Stimulated activated CD8-positive, alpha-beta memory T cell treated with anti-CD3 and anti-CD28 coated beads, Interleukin-7, amount 100 ng/mL, for 24 hours (primary cell): ENCODE measurements around the gene CDC37.
"Not testable (repeated sequence)": the region's sequence is repeated elsewhere in the genome, so short reads cannot be mapped to it uniquely, and the experiment has no call there.

Experiments
- DNase-seq: peaks from one replicate; pipeline ENCODE4 v3.0.0-alpha.2; 2020; ENCODE audit warnings: low read depth

CDC37 gene

DNA sequence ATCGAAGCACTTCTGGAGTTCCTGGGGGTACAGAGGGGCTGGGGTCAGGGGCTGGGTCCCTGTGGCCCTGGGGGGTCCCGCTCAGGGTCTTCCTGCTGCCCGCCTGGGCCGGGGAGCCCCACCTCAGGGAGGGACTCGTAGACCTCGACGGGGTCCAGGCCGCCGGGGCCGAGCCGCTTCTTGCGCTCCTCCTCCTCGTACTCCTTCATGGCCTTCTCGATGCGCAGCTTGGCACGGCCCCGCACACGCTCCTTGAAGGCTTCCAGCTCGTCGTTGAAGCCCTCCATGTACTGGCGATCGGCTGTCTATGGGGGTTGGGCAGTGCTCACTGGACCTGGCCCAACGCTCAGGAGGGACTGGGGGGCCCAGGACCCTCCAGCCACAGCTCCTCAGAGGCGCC, 10.2 kb downstream of the CDC37 start:
- DNase-seq = no peak

DNA sequence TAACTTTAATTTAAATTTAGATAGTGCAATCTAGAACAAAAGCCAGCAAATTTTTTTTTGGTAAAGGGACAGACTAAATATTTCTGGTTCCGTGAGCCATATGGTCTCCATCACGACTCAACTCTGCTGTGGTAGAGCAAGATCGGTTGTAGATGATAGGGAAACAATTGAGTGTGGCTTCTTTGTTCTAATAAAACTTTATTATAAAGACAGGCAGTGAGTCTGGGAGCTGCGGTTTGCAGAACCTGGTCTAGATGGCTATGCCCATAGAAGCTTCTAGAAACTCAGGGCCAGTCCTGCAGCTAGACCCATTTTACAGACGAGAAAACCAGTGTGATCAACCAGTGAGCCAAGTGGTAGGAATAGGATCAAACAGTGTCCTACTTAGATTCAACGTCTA, 11.2 kb downstream of the CDC37 start:
- DNase-seq = no peak

DNA sequence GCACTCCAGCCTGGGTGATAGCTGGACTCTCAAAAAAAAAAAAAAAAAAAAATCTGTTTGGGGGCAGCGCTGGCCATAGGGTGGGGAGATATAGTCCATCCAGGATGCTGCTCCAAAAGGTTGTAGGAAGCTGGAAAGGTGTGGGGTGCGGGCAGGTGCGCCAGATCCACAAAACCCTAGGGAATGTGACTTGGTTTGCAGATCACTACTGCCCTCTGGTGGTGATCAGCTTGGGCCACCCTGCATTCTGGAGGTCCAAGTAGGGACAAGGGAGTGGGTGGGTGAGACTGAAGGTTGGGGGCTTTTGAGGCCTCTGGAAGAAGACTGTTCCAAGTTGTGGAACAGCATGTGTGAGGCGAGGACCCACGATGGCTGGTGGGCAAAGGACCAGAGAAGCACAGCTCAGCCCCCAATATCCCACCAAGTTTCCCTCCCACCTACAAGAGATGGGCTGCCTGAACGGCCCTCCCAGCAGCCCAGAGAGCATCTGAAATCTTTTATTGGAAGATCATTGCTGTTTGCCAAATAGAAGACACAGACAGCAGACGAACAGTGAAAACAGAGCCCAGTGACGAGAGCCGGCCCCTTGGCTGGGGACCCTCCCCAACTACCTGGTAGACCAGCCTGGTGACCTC, 12.6 kb downstream of the CDC37 start:
- DNase-seq = no peak

DNA sequence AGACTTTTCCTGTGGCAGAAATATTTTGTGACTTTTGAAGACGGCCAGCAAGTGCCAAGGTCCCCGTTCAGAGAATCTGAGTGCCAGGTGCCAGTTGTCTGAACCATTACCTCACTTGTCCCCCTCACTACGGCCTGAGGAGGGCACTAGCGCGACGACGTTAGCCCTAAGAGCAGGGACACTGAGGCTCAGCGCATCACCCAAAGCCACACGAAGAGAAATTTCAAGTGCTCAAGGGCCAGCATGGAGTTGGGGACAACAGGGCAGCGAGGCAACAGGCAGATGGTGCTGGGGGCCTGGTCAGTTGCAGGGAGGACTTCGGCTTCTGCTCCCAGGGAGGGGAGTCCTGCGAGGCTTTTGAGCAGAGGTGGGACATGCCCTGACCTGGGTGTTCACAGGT, 13.5 kb downstream of the CDC37 start:
- DNase-seq = no peak

DNA sequence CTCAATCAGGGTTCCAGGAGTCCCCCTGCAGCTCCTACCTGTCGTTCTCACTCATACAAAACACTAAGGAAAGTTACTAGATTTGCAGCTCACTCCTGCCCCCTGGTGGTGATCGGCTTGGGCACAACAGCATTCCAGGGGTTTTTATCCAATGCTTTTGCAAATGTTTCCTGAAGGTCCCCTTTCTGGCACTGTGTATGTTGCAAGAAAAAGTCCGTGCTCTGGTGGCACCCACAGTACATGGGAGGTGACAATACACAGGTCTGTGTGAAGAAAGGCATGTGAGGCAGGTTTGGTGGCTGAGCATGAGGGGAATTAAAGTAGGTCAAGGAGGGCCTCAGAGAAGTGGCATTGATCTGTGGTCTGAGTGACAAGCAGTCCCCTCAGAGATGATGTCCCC, 14.4 kb downstream of the CDC37 start:
- peak; percentile 76 for DNase-seq

DNA sequence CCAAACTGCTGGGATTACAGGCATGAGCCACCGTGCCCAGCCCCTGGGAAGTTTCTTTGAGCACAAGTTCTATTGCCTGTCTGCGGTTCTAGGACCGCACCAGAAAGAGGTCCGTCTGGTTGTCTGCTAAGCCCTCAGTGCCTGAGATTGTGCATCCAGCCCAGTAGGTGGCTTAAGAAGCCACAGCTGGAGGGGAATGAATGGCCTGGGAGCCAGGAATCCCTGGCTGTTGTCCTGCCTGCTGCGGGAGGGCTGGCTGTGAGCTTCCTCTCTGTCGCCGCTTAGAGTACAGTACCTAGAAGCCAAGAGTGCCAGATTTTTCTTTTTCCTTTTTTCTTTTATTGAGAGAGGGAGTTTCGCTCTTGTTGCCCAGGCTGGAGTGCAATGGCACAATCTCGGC, 18.8 kb downstream of the CDC37 start:
- DNase-seq = no peak

DNA sequence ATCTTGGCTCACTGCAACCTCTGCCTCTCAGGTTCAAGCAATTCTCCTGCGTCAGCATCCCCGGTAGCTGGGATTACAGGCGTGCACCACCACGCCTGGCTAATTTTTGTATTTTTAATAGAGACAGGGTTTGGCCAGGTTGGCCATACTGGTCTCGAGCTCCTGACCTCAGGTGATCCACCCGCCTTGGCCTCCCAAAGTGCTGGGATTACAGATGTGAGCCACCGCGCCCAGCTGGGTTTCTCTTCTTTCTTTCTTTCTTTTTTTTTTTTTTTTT, 20.2 kb downstream of the CDC37 start:
- DNase-seq = not testable (repeated sequence)

DNA sequence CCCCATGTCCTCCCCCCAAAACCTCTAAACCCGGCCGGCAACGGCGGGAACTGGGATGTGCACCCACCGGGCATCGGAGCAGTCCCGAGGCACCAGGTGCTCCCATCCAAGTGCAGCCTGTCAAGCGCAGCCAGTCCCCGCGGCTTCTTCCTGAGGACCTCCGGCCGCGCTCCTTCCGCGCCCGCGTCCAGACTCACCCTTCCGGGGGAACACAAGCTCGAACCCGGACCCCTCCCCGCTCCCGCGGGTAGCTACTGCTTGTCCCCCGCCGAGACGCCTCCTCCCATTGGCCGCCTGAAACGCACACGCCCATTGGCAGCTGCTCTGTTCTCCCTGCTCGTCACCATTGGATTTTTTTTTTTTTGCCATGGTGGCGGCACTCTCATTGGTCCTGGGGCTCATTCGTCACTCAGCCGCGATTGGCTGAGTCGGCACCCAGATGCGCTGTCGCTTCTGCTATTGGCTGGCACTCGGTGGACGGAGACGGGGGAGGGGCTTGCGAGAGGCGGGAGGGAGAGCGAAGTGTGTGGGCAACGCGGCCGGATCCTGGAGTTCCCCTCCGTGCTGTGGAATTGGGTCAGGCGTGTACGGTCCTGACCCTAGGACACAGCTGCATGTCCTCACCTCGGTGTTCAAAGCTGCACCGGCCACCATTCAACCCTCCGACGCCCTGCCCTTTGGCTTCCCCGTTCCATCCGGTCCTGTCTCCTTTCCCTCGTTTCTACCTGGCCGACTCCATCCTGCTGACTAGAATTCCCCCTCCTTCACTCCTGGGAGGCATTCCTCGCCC, 22.8 kb downstream of the CDC37 start, which contains the start of gene TYK2:
TSS of gene TYK2 (minus strand) at position 260 of the 790 bp plus-strand sequence. CDS start 2,166 bp downstream, outside the sequence.
- peak; percentile 94 for DNase-seq

DNA sequence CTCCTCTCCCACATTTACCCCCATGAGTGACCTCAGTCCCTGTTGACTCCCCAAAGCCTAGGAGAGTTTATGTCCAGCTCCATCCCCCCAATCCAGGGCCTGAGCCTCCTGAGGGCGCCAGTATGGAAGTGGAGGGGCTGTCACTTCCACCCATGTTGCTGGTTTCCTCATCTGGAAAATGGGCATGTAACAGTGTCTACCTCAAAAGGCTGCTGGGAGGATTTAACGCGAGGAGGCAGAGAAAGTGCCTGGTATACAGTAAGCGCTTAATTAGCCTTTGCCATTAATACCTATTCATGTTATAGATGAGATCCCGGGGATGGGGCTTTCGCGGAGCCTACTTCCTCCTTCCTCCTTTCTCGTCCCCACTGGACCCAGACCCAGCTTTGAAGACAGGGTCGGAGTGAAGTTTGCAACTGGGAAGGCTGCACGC, 23.4 kb downstream of the CDC37 start:
- no peak for DNase-seq

DNA sequence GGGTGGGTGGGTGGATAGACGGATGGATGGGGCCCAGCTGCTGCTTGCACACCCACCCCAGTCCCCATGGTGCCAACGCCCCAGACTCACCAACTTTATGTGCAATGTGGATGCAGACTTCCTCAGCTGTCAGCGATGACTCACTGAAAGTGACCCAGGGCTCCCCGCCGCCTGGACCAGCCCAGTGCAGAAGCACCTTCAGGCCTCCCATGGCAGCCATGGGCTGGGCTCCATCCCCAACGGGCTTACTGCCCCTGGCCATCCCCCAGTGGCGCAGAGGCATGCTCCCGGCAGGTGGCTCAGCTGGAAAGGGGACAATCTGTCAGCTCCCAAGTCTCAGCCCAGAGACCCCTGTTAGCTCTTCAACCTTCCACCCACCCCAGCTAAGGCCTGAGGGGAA, 25.2 kb downstream of the CDC37 start:
- DNase-seq = no peak

DNA sequence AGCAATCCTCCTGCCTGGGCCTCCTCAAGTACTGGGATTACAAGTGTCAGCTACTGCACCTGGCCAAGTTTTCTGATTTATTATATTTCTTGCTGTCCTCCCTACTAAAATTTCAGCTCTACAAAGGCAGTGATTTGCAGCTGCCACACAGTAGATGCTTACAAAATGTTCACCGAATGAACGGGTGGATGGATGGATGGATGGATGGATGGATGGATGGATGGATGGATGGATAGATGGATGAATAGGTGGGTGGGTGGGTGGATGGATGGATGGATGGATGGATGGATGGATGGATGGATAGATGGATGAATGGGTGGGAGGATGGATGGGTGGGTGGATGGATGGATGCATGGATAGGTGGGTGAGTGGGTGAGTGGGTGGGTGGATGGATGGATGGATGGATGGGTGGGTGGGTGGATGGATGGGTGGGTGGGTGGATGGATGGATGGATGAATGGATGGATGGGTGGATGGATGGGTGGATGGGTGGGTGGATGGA, 26.2 kb downstream of the CDC37 start:
- DNase-seq = not testable (repeated sequence)

DNA sequence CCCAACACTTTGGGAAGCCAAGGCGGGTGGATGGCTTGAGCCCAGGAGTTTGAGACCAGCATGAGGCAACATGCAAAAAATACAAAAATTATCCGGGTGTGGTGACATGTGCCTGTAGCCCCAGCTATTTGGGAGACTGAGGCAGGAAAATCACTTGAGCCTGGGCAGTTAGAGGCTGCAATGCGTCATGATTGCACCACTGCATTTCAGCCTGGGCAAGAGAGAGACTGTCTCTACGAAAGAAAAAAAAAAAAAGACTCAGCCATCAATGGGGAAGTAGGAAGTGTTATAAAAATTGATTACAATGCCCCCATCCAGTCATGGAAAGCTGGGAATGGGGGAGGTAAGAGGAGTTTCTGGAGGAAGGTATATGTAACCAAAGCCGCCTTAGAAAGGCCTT, 28.4 kb downstream of the CDC37 start:
- no peak for DNase-seq

DNA sequence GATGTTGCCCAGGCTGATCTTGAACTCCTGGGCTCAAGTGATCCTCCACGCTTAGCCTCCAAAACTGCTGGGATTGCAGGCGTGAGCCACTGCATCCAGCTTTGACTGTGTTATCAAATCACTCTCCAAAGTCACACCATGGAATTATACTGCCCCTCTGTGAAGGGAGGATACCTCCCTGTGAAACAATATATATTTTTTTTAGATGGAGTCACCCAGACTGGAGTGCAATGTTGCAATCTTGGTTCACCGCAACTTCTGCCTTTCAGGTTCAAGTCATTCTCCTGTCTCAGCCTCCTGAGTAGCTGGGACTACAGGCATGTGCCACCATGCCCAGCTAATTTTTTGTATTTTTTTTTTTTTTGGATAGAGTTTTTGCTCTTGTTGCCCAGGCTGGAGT, 30.7 kb downstream of the CDC37 start:
- DNase-seq = no peak

DNA sequence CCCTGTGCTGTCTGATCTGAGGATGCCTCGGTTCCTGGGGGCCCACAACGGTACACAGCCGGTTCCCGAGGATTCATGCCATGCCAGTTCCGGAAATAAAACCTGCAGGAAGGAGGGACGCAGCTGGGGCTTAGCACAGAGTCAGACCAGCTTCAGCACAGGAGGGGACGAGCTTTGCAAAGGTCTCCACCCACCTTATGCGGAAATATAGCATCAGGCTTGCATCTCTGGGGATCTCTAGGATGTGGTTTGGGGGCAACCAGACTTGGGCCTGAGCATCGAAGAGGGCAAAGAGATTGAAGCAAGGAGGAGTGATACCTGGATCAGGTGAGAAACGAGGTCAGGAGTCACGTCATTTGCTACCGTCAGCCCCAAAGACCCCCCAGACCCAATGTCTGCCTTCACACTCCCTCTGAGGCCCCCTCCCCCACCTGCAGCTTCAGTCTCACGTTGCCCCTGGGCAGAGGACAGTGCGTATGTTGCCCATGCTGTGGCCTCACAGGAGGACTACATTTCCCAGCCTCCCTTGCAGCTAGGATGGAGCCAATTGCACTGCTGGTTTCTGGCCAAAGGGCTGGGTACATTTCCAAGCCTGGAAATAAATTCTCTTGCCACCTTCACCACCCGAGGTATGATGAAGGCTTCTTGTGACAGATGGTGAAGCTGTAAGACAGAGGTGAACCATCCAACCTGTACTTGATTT, 35.1 kb downstream of the CDC37 start:
- DNase-seq = no peak

DNA sequence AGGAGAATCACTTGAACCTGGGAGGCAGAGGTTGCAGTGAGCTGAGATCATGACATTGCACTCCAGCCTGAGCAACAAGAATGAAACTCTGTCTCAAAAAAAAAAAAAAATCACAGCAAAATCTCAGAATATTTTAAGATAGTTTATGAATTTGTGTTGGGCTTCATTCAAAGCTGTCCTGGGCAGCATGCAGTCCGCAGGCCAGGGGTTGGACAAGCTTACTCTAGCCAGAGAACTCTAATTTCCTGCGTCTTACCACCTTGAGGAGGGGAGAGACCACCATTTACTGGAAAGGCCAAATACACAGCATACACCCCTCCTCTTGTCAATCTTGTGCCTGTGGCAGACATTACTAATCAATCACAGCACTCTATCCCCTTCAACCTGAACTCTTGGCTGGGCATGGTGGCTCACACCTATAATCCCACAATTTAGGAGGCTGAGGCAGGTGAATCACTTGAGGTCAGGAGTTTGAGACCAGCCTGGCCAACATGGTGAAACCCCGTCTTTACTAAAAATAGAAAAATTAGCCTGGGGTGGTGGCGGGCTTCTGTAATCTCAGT, 36.3 kb downstream of the CDC37 start:
- DNase-seq = not testable (repeated sequence)

DNA sequence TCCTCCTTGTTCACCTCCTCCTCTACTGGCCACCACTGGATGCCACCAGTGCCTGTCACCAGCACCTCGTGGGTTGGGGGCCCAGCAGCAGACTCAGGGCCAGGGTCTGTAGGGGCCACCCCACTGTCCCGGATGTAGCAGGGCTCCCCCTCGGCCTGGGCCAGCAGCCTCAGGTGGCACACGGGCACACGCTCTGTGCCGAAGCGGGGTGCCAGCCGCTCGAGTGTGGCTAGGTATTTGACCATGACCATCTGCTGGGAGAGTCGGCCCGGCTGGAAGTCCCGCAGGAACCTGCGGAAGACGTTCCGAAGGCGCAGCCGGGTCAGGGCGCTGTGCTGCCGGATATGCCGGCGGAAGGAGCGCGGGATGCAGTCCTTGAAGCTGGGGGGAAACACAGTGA, 37.8 kb downstream of the CDC37 start:
- no peak for DNase-seq

DNA sequence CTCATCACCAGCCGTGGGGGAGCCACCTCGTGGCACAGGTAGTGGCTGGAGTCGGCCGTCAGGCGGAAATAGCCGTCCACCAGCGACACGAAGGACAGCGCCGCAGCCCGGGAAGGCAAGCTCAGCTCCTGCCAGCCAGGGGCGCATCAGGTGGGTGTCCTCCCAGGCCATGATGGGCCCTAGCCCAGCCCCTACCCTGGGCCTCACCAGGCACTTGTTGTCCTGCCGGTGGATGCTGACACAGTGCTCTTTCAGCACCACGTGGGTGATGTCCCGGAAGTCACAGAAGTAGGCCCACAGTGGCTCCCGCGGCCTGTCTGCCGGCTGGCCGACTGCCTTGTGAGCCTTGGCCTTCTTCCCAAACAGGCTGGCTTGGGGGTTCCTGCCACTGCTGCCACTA, 38.7 kb downstream of the CDC37 start:
- DNase-seq = no peak

DNA sequence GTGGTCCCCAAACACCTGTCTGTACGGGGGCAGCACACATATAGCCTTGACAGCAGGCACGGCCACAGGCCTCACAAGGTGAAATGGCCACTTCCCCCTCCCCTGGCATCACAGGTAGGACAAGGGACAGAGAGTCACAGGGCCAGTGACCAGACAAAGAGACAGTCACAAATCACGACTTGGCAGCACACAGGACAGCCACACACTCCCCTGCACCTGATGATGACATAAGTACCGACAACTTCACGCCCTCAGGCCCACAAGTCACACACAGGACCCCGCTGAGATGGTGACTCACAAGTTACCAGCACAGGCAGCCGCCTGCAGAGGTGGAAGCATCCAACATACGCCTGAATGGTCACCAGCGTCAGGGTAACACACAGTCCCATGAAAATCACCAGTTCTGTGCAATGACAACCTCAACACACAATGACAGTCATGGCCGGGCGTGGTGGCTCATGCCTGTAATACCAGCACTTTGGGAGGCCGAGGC, 39.5 kb downstream of the CDC37 start:
- DNase-seq = no peak

DNA sequence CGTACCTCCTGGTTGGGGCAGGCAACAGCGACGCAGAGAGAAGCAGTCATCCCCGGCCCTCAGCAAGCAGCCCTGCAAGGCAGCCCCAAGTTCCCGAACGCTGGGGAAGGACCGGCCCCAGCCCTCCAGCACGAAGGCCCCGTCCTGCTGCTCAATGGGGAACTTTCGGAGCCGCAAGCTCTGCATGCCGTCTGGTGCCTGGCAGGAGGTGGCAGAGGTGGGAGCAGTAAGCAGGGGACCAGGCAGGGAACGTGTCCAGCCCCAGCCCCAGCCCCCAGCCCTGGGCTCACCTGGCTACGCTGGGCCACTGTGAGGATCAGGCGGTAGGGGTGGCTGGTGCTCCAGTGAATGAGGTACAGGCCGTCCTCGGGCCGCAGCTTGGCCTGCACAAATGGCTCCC, 41.1 kb downstream of the CDC37 start:
- no peak for DNase-seq

DNA sequence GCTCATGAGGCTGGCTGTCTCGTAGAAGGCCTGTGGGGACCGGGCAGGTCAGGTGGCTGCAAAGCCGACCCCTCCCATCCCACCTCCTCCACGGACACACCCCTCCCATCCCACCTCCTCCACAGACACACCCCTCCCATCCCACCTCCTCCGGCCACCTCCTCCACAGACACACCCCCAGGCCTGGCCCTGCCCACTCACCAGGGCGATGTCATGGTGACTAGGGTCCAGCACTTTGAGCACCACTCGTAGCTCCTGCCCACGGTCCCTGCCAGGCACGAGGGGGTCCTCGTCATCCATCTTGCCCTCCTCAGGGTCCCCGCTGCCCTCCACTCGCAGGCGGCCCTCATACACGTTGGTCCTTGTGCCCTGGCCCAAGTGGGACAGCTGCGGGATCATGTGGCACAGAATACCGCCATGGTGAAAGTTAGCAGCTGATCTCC, 41.8 kb downstream of the CDC37 start:
- DNase-seq = no peak

DNA sequence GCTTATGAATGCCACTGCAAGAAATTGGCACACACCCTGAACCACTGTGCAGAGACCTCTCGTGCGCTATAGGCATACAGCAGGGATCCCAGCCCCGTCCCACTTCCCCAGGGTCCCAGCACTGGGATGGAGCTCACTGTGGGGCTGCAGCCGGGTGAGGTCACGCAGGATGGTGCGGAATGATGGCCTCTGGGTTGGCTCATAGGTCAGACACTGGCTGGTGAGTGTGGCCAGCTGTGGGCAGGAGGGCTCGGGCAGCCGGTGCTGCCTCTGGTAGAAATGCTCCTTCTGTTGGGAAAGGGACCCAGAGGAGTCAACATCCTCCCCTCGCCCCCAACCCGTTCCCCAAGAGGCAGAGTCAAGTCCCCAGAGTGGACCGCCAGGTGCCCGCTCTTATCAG, 46.9 kb downstream of the CDC37 start:
- DNase-seq = no peak

DNA sequence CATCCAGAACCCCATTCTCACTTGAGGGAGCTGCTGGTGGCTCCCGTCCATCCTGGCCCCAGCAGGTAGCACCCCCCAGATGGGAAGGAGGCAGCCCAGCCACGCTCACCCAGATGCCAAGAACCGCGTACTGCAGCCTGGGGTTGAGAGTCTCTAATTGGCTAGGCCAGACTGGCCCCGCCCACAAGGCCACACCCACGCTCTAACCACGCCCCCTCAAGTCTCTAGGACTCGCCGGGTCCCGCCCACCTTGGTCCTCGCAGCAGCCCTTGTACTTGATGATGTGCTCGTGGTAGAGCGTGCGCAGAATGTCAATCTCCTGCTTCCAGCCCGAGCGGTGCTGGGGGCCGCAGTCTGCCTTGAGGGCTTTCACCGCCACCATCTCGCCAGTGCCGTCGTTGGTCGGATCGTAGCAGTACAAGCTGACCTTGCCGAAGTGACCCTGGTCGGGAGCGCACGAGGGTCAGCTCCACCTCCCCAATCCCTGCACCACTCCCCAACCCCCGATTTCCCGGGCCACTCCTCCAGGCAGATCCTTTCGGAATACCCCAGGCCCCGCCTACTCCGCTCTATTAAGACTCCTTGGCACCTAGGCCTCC, 49.5 kb downstream of the CDC37 start:
- peak; percentile 31 for DNase-seq
